Neural progenitor cell (in vitro differentiated cells): ENCODE results near the gene MEGF9.

Source experiments
- EZH2 ChIP-seq: fragments of 200-600 bp; sonication (generic); IDR thresholded peaks from 2 replicates; pipeline ENCODE4 v1.6.1; 2017; ENCODE audit warnings: antibody characterized with exemption, mild to moderate bottlenecking, moderate library complexity
- TF ChIP-seq, protein P1 (sequence below): fragments of 200-600 bp; sonication (generic); IDR thresholded peaks from 2 replicates; pipeline ENCODE4 v1.5.1; 2017; ENCODE audit warnings: antibody characterized with exemption, mild to moderate bottlenecking

- no peak for TF ChIP-seq EZH2
- TF ChIP-seq, protein P1, sequence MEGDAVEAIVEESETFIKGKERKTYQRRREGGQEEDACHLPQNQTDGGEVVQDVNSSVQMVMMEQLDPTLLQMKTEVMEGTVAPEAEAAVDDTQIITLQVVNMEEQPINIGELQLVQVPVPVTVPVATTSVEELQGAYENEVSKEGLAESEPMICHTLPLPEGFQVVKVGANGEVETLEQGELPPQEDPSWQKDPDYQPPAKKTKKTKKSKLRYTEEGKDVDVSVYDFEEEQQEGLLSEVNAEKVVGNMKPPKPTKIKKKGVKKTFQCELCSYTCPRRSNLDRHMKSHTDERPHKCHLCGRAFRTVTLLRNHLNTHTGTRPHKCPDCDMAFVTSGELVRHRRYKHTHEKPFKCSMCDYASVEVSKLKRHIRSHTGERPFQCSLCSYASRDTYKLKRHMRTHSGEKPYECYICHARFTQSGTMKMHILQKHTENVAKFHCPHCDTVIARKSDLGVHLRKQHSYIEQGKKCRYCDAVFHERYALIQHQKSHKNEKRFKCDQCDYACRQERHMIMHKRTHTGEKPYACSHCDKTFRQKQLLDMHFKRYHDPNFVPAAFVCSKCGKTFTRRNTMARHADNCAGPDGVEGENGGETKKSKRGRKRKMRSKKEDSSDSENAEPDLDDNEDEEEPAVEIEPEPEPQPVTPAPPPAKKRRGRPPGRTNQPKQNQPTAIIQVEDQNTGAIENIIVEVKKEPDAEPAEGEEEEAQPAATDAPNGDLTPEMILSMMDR: no peak
These were observed 24.4 kb downstream of the MEGF9 start for GRCh38 chr9:120689860-120690259.
